ENCODE measurements around the gene AHNAK2.

Gene AHNAK2

DNA sequence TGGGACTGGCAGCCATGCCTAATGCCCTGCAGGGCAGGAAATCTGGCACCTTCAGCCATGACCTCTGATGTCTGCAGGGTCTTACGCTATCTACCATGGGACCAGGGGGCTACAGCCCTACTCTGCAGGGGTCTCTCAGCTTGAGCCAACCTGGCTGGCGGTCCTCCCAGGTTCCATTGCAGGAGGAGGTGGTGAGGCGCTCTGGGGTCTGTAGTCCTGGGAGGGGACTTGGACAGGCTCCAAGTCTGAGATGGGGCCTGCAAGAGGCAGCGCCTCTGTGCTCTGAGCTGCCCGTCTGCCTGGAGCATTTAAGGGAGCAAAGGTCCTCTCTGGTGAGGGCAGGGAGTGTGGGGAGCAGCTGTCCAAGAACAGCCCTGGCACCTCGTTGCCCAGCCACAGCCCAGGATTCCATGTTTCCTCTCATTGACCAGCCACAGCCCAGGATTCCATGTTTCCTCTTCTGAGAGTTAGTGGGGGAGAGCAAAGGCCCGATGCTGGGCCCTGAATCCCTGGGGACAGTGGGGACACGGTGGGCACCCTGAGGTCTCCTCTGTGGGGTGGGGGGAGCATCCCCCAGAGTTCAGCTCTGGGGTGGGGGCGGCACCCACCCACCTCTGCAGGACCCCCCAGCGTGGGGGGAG lies 52.8 kb downstream of the AHNAK2 start:
- Histone ChIP-seq H3K4me2 (ENCODE audit: low read length) (peak overlapping the region; percentile 97), H3K36me3 (ENCODE audit: control insufficient read depth, low read length) (no peaks in the 10 kb centered on the region), H3K4me1 (ENCODE audit: control insufficient read depth, low read length) (peaks cover 56% of the 10 kb centered on the region)

DNA sequence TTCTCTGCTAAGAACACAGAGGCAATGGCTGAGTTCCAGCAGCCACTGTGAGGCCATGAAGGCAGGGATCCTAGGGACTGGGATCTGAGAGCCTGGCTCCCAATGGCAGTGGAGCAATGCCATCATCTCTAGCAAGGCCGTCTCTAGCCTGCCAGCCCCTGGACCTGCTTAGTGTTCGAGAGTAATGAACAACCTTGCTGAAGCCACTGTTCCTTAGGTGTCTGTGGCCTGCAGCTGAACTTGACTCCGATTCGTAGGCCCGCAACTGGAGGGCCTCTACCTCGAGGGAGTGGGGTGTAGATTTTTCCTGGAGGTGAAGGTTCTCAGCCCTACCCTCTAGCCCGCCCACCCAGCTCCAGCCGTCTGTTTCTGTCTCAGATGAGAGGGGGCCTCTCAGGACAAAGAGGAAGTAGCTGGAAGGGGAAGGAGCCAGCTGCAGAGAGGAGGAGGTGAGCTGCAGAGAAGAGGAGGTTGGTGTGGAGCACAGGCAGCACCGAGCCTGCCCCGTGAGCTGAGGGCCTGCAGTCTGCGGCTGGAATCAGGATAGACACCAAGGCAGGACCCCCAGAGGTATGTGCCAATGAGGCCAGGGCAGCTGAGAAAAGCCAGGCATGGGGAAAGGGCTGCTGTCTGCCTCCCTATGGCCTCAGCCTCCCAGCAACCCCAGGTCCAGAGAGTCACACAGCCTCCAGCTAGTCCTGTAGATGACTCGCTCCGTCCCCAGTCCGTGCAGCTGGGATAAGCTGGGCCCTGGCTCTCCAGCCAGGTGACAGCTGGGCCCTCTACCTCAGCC lies 53.6 kb downstream of the AHNAK2 start, which contains the start of gene PLD4:
TSS of gene PLD4 (plus strand) at position 459 of the 793 bp plus-strand sequence. CDS start 2,262 bp downstream, outside the sequence.
- Histone ChIP-seq H3K27ac (ENCODE audit: low read depth, low read length) (peak within 1 kb of the TSS; percentile 78), H3K4me2 (ENCODE audit: low read length) (peak within 1 kb of the TSS; percentile 97), H3K79me2 (ENCODE audit: control insufficient read depth, low read length) (0 out of 2 replicates have a peak, but pooled peaks cover 4% of the 10 kb centered on the region), H4K20me1 (ENCODE audit: control insufficient read depth, insufficient read depth, low read depth, low read length) (no peaks in the 10 kb centered on the region), H3K27me3 (ENCODE audit: control insufficient read depth, low read length) (0 out of 2 replicates have a peak, but pooled peaks cover 2% of the 10 kb centered on the region), H3F3A (ENCODE audit: control insufficient read depth, insufficient read depth) (peaks cover 8% of the 10 kb centered on the region), H3K4me3 (ENCODE audit: low read length) (peak within 1 kb of the TSS; percentile 74), H3K36me3 (ENCODE audit: control insufficient read depth, low read length) (no peaks in the 10 kb centered on the region), H3K9me3 (ENCODE audit: control insufficient read depth, insufficient read depth, low read length) (peaks cover 7% of the 10 kb centered on the region; the same call in 1 of the 2 replicates), H3K9me2 (replicated peaks; ENCODE audit: control insufficient read depth, low read length) (no peaks in the 10 kb centered on the region), H3K4me1 (ENCODE audit: control insufficient read depth, low read length) (peaks cover 56% of the 10 kb centered on the region)
- TF ChIP-seq, protein P1, sequence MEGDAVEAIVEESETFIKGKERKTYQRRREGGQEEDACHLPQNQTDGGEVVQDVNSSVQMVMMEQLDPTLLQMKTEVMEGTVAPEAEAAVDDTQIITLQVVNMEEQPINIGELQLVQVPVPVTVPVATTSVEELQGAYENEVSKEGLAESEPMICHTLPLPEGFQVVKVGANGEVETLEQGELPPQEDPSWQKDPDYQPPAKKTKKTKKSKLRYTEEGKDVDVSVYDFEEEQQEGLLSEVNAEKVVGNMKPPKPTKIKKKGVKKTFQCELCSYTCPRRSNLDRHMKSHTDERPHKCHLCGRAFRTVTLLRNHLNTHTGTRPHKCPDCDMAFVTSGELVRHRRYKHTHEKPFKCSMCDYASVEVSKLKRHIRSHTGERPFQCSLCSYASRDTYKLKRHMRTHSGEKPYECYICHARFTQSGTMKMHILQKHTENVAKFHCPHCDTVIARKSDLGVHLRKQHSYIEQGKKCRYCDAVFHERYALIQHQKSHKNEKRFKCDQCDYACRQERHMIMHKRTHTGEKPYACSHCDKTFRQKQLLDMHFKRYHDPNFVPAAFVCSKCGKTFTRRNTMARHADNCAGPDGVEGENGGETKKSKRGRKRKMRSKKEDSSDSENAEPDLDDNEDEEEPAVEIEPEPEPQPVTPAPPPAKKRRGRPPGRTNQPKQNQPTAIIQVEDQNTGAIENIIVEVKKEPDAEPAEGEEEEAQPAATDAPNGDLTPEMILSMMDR (IDR thresholded peaks at IDR 0.05; ENCODE audit: low read depth, low read length, poor library complexity, severe bottlenecking): no peak
- TF ChIP-seq EZH2phosphoT487 (IDR thresholded peaks at IDR 0.05; ENCODE audit: borderline replicate concordance, low read length): no peak

More for the DNA sequence above, 52.8 kb downstream of the AHNAK2 start:
- 0 out of 2 replicates have a peak, but pooled peaks cover 2% of the 10 kb centered on the region for H3K27me3 ChIP-seq (ENCODE audit: control insufficient read depth, low read length)
- H3F3A ChIP-seq (ENCODE audit: control insufficient read depth, insufficient read depth): peaks cover 12% of the 10 kb centered on the region
- no peaks in the 10 kb centered on the region for H4K20me1 ChIP-seq (ENCODE audit: control insufficient read depth, insufficient read depth, low read depth, low read length)
- H3K9me2 ChIP-seq (replicated peaks; ENCODE audit: control insufficient read depth, low read length): no peaks in the 10 kb centered on the region
- H3K9me3 ChIP-seq (ENCODE audit: control insufficient read depth, insufficient read depth, low read length): peaks cover 7% of the 10 kb centered on the region; the same call in 1 of the 2 replicates
- 0 out of 2 replicates have a peak, but pooled peaks cover 4% of the 10 kb centered on the region for H3K79me2 ChIP-seq (ENCODE audit: control insufficient read depth, low read length)
- peak overlapping the region; percentile 78 for H3K27ac ChIP-seq (ENCODE audit: low read depth, low read length)
- TF ChIP-seq, protein P1 (IDR thresholded peaks at IDR 0.05; ENCODE audit: low read depth, low read length, poor library complexity, severe bottlenecking): no peak
- no peak for TF ChIP-seq EZH2phosphoT487 (IDR thresholded peaks at IDR 0.05; ENCODE audit: borderline replicate concordance, low read length)
- H3K4me3 ChIP-seq (ENCODE audit: low read length): peak overlapping the region; percentile 74

DNA sequence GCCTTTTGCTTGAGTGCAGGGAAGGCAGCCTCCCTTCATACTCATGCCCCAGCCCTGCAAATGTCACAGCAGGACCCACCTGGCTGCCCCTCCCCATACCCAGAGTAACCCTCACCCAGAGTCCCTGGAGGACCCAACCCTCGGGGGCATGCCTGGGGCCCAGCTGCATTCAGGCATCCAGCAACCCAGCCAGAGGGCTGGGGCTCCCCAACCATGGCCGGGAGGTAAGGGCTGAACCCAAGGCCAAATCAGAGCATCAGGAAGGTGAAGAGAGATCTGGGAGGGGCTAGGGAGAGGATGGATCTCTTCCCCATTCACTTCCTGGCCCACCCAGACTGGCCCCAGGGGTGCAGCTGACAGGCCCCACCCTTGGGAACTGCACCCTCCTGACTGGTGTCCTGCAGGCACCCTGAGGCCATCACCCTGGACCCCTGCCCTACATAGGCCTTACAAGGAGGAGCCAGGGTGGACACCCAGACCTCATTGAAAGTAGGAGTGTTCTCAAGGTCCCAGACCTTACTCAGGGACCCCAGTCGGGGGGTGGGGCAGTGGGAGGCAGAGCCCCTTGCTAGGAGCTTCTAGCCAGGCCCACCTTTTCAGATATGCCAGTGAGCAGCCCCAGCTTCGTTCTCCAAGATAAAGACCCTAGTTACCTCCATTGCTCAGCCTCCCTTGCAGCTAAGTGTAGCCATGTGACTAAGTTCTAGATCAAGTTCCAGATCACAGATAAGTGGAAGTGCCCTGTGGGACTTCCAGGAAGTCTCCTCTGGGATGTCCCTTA lies 54.3 kb downstream of the AHNAK2 start:
- Histone ChIP-seq H3K4me2 (ENCODE audit: low read length) (peak overlapping the region; percentile 97), H3K9me2 (replicated peaks; ENCODE audit: control insufficient read depth, low read length) (no peaks in the 10 kb centered on the region), H4K20me1 (ENCODE audit: control insufficient read depth, insufficient read depth, low read depth, low read length) (no peaks in the 10 kb centered on the region), H3K4me3 (ENCODE audit: low read length) (peak overlapping the region; percentile 74), H3K9me3 (ENCODE audit: control insufficient read depth, insufficient read depth, low read length) (peaks cover 7% of the 10 kb centered on the region; the same call in 1 of the 2 replicates), H3K79me2 (ENCODE audit: control insufficient read depth, low read length) (0 out of 2 replicates have a peak, but pooled peaks cover 4% of the 10 kb centered on the region), H3K27me3 (ENCODE audit: control insufficient read depth, low read length) (0 out of 2 replicates have a peak, but pooled peaks cover 2% of the 10 kb centered on the region), H3F3A (ENCODE audit: control insufficient read depth, insufficient read depth) (peaks cover 8% of the 10 kb centered on the region), H3K36me3 (ENCODE audit: control insufficient read depth, low read length) (no peaks in the 10 kb centered on the region), H3K4me1 (ENCODE audit: control insufficient read depth, low read length) (peaks cover 56% of the 10 kb centered on the region), H3K27ac (ENCODE audit: low read depth, low read length) (peak overlapping the region; percentile 78)
- TF ChIP-seq EZH2phosphoT487 (IDR thresholded peaks at IDR 0.05; ENCODE audit: borderline replicate concordance, low read length): no peak
- TF ChIP-seq, protein P1 (IDR thresholded peaks at IDR 0.05; ENCODE audit: low read depth, low read length, poor library complexity, severe bottlenecking): no peak

Measured in DOHH2 (cell line).